Renal cortex interstitium (tissue), 11 donors: ENCODE data around the gene SF3B1. TPM values are rescaled to one million over a fixed set of nuclear protein-coding genes. Genes with fewer than 3 reads are reported as not detected.
"Not testable (repeated sequence)": the region's sequence is repeated elsewhere in the genome, so short reads cannot be mapped to it uniquely, and the experiment has no call there.

Experiments used
- DNase-seq, 11 donors: peaks; one replicate each; pipeline ENCODE4 v3.0.0-alpha.2; 2013; ENCODE audit warnings: low read depth in 9 of 11, low spot score in 4 of 11; ENCODE audit errors: extremely low read depth in 1 of 11
- polyA plus RNA-seq, 3 donors: library from polyadenylated mRNA; unstranded; fragments of 120-200 nt; gene quantifications; one replicate each; pipeline ENCODE4 v1.2.1, GENCODE V29; 2013; ENCODE audit not compliant: insufficient read length in 3 of 3

SF3B1 gene
- polyA plus RNA-seq, 3 donors = 514 to 635 (median 564) TPM

DNA sequence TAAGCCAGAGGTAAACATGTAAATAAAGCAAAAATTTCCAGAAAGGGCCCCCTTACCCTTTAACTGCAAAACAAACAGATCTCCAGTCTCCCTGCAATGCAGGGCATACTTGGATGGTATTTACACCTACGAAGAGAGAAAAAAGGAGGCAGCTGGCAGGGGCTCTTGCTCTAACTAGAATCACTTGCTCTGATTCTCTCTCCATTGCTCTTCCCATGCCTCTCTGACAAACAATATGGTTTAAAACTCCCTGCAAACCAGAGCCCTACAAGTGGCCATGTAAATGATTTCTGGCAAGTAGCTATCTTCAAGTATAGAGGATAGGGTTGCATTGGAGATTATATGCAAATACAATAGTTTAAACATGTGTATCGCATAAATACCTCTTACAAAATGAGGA, 35.9 kb downstream of the SF3B1 start:
- DNase-seq = no peak

DNA sequence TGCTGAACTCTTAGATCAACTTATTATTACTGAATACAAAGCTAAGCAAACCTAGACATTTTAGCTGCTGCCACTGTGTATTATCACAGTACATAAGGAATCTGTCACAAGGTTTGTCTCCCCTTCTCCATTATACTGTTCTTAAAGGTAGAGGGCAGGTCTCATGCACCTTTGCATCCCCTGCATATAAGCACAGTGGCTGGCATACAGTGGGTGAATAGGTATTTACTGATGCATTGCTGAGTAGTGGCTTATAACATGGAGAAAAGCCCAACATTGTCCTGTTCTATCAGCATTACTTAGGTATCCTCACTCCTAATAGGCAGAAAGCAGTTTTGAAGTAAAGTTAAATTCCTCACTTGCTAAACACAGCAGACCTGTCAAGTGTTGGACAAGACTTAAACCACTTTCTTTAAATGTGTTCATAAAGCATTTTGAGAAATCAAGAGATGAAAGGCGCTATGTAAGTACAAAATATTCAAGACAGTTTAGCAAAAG, 43.6 kb downstream of the SF3B1 start:
- DNase-seq = no peak

DNA sequence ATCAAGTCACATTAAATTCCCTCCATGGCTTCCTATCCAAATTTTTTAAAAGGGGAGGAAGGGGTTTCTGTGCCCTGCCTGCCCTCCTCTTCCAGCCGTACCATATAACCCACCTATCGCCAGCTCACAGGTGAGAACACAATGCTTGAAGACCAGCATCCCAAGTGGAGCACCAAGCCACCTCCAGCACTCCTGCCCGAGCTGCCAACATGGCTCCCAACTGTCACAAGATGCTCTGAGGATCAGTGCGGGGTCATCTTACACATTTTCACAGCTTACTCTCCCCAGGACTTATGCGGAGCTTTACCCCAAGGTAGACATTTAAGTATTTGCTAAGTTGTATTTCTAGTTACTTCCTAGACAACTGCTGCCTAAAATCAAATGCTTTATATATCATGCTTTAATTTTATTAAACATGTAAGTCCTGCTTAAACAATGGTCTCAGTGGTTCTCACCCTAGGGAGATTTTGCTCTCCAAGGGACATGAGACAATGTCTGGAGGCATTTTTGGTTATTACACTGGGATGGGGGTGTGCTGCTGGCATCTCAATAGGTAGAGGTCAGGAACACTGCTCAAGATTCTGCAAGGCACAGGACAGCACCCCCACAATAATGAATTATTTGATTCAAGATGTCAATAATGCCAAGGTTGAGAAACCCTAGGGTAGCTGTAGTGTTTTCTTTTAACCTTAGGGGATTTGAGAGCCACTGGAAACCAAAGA, 45.8 kb downstream of the SF3B1 start:
- DNase-seq = no peak

DNA sequence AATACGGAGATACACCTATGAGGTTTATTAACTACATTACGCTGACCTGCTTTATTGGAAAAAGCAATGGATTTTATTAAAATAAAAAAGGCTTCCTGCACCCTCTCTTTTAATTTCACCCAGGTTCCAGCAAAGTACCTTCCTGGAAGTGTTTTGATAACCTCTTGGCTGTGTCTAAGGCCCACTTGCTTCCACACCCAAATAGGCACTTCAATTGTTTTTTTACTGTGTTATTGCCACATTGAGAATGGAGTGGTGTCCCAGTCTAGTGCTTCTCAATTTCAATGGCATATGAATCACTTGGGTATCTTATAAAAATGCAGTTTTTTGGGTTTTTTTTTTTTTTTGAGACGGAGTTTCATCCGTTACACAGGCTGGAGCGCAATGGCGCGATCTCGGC, 47.6 kb downstream of the SF3B1 start:
- no peak for DNase-seq

DNA sequence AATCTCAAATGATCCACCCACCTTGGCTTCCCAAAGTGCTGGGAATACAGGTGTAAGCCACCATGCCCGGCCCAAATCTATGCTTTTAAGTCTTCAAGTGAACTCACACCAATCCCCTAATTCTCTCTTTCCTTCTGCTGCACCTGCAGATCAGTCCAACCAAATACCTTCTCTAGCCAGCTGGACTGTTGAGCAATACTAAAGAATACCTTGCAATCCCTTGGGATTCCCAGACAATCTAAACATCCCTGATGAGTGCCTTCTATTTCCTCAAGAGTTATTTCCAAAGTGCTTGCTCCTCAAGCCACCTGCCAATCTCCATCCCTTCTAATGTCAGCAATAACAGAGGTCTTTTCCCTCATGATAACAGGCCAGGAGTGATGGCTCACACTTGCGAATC, 48.6 kb downstream of the SF3B1 start:
- no peak for DNase-seq

DNA sequence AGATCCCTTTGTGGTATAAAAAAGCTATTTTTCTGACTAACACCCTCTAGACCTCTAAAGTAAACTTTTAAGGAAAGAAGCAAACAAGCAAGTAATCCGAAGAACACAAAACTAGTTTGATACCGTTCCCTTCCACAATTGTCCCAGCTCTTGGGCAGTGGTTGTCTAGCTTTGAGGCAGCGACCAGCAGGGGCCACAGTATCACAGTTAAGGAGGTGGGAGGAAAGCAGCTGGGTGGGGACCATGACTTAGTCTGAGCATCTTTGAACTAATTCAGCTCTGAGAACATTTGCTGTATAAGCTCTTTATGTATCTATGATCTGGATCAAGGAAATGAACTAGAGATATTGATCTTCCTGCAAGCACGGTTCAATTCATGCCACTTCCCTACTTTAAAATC, 51.0 kb downstream of the SF3B1 start:
- no peak for DNase-seq

DNA sequence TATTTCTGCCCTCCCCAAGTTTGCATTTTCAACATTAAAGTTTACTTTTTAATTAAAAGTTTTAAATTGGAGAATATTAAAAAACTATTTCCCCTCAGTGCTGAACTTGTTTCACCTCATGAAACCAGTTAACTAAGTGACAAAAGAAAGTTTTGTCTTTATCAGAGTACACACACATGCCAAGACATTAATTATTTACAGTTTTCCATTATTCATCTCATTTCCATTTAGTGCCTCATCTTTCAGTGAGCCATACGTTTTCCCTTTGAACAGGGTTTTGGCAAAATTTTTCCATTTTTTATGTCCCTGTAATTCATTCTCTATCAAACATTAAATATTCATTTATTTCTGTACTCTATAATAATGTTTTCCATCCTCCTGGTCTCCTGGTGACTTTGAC, 53.2 kb downstream of the SF3B1 start:
- DNase-seq = no peak

DNA sequence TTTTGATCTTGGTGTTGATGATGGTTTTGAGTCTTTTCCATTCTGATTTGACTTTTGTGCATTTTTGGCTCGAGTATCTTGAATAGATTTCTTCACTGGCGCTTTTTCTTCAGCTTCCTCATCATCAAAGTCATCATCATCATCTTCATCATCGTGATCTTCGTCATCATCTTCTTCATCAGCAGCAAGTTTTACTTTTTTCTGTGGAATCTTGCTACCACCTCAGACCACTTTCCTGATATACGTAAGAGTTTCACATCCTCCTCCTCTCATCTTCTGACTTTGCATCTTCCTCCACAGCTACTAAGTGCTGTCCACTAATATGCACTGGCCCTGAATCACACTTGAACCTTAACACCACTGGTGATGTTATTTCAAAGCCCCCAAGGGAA, 54.9 kb downstream of the SF3B1 start:
- not testable (repeated sequence) for DNase-seq

DNA sequence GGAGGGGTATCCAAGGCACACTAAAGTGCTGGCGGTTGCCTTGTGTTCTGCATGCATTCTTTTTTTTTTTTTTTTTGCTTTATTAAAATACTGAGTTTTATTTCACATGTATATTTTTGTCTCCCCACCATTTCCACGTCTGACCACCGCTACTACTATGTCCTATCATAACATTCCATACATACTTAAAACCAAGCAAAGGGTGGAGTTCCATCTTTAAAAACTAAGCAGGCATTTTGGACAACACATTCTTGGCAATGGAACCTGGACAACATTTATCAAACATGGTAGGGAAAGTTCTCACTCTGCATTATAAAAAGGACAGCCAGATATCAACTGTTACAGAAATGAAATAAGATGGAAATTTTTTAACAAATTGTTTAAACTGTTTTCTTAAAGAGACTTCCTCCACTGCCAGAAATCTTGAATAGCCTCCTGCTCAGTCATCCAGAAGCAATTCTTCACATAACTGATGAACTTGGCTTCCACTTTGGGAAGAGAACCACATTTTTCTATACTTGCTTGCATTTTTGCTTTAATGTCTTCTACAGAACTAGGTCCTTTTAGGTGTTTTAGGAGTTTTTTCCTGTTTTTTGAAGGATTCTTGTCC, 55.4 kb downstream of the SF3B1 start:
- DNase-seq = not testable (repeated sequence)

DNA sequence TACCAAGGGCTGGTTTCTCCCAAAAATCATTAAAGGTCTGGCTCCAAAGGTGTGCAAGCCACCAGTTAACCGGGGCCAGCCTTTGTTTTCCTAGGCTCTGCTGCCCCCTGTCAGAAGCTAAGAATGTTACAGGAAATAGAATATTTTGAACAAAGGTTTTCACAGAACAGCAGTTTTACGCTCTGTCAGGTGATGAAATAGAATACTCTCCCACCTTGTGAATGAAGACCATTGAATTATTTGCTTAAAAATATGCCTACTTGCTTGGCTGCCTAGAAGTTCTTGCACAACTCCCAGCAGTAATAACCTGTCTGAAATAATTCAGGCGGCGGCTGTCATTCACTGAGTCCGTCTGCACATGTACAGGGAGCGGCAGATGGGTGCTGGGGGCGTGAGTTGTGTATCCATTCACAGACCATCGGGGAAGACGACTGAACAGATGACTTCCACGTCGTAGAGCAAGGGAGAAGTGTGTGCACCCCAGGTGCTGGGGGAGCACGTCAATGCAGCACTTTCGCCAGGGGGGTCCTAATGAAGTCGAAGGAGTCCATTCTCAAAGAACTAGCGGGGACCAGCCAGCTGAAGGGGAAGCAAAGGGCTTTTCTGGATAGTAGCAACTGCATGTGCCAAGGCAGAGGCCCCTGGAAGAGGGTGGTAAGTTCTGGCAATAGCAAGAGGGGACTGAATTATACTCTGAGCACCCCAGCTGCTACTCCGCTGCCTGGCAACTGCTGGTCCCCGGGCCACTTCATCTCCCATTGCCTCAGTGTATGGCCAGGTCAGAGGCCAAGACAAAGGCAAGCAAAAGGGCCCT, 56.1 kb downstream of the SF3B1 start:
- DNase-seq = peak in 10 of 11 donors; percentile 24 to 63 (median 46)

DNA sequence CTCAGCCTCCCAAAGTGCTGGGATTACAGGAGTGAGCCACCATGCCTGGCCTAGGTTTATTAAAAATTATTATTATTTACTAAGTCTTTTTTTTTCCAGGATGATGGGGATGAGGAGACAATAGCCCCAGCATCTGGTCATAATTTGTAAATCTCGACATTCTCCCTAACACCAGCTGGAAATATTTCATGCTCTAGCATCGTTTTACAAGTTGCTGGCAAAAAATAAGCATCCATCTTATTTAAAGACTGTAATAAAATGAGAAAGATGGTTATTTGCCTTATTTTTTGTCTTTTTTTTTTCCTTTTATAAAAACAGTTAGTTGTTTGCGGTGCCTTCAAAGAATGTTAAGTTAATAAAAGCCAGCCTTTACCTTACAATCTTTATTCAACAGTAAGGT, 56.7 kb downstream of the SF3B1 start:
- peak in 1 of 11 donors; percentile 11 for DNase-seq

DNA sequence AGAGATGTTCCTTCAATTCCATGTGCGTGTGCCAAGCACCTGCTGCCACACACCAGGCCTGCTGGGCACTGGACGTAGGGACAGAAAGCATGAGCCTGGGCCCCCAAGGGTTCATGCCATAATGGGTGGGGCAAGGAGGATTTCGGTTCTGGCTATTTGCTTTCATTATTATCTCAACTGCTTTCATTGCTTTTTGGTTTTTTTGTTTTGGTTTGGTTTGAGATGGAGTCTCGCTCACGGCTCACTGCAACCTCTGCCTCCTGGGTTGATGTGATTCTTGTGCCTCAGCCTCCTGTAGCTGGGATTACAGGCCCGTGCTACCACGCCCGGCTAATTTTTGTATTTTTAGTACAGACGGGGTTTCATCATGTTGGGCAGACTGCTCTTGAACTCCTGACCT, 57.2 kb downstream of the SF3B1 start:
- no peak for DNase-seq

DNA sequence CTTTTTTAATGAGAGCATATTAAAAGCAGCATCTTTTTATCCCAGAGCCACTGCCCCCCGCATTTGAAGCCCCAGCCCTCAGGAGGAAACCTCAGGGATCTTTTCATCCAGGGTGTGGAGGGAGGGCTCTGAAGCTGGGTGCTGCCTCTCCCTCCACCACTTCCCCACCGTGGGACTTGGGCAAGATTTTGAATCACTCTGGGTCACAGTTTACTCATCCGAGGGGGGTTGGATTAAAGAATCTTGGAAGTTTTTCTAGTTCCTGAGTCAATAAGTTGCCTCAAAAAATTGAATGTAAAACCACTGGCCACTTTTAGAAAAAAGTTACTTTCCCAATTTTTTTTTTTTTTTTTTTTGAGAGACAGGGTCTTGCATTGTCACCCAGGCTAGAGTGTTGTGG, 62.2 kb downstream of the SF3B1 start:
- DNase-seq = no peak

DNA sequence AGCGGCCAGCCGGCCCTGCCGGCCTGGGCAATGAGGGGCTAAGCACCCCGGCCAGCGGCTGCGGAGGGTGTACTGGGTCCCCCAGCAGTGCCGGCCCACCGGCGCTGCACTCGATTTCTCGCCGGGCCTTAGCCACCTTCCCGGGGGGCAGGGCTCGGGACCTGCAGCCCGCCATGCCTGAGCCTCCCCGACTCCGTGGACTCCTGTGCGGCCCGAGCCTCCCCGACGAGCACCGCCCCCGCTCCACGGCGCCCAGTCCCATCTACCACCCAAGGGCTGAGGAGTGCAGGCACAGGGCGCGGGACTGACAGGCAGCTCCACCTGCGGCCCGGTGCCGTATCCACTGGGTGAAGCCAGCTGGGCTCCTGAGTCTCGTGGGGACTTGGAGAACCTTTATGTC, 64.2 kb downstream of the SF3B1 start:
- DNase-seq = not testable (repeated sequence)

DNA sequence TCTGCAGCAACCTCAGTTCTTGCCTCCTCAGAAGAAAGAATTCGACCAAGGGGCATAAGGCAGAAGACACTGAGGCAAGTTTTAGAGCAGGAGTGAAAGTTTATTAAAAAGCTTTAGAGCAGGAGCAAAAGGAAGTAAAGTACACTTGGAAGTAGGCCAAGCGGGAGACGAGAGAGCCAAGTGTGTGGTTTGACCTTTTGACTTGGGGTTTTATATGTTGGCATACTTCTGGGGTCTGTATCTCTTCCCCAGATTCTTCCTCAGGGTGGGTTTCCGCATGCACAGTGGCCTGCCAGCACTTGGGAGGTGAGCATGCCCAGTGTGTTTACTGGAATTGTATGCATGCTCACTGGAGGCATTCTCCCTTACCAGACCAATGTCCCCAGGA, 64.9 kb downstream of the SF3B1 start:
- no peak for DNase-seq

DNA sequence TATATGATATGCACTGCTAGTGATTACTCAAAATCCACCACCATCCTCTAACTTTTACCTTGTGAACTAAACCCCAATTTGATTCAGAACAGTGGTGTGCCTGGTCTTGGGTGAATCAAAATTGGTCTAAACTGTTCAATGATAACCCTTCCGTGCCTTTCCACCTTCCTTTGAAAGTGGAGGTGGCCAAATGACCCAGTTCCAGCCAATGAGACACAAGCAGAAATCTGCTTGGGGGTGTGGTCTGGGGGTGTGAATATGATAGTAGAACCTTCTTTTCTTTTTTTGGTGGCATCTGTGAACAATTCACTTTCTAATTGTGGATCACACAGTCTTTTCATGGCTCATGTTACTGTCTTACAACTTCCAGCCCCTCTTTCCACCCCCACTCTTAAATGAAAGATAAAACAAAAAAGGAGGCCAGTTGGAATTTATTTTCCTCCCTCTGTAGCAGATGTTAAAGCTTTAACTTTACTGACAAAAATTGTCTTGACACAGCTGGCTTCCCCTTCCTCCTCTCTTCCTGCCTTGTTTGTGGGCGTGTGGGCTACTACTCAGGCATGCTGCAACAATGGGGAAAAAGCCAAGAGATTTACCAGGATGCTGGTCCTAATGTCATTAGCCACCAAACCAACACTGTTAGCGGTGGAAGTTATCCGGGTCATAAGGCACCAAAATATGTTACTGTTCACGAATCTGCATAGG, 65.4 kb downstream of the SF3B1 start:
- DNase-seq = peak in 2 of 11 donors; percentile 24 to 28

DNA sequence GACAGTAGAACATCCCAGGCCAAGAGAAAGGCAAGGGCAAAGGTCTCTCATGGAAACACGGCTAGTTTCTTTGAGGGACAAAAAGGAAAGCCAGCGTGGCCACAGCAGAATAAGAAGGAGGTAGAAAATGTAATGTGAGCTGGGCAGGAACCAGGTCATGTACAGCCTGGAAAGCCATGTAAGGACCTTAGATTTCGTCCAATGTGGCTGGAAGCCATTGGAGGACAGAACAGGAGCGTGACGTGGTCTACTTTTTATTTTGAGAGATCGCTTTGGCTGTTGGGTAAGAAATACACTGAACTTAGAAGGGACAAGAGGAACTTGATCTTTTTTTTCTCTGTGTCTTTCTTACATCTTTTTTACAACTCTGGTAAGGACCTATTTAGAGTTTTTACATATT, 66.4 kb downstream of the SF3B1 start:
- DNase-seq = no peak

DNA sequence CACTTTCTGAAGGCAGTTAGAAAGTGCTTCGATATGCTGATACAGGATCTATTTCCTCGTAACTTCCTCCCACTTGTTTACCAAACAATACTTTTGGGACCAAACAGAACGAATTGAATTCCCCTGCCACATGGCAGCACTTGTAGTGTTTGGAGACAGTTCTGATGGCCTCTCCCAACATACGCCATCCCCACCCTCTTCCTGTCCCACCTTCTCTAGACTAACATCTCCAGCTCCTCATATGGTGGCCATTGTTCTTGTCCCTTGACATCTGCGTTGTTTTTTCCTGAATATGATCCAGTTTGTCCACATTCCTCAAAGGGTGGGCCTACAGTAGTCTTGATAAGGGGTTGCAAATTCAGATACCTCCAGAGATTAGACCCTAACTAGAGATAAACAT, 70.8 kb downstream of the SF3B1 start:
- DNase-seq = no peak

DNA sequence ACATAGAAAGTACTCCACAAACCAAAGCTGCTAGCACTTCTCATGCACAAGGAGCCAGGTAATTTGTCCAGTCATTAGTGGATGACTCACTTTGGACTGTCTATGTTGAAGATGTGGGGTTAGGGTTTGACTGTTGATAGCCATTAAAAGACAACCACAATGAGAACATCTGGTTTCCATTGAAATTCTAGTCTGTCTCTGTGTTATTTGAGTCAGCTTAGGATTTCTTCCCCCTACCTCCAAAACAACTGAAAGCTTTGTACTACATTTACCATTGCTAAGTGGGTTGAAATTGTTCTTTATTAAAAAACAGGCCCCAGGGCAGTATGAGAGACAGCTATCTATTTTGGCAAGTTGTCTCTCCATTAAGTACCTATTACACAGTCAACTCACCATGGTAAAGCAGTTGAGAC, 74.1 kb downstream of the SF3B1 start:
- no peak for DNase-seq
